Kidney (tissue), 14 donors: Measurements from ENCODE around the gene MAP3K13. TPM values are rescaled to one million over a fixed set of nuclear protein-coding genes. Genes with fewer than 3 reads are reported as not detected.

Source experiments
- DNase-seq, 5 donors: peaks; one replicate each; pipeline ENCODE4 v3.0.0-alpha.2; 2013 to 2020
- FAIRE-seq: peaks from 2 replicates; lab custom pipeline; 2012; peaks lifted over from hg19 to GRCh38; lab: Jason Lieb, UNC
- H3K27ac ChIP-seq, 2 donors: one replicate each; pipeline ENCODE4 v1.7.0; 2013; ENCODE audit warnings: low read depth in 2 of 2, low read length in 2 of 2, inconsistent platforms in 1 of 2
- H3K27me3 ChIP-seq: one replicate; pipeline ENCODE4 v1.7.1; 2013; ENCODE audit warnings: low read length, inconsistent platforms; ENCODE audit not compliant: control insufficient read depth, insufficient read depth
- H3K36me3 ChIP-seq, 3 donors: one replicate each; pipeline versions ENCODE4 v1.7.0 to v1.7.1; 2013; ENCODE audit warnings: low read length in 3 of 3, control low read depth in 1 of 3, inconsistent platforms in 1 of 3; ENCODE audit not compliant: insufficient read depth in 3 of 3, control insufficient read depth in 2 of 3
- H3K4me1 ChIP-seq, 3 donors: one replicate each; pipeline versions ENCODE4 v1.7.0 to v1.7.1; 2013; ENCODE audit warnings: low read length in 3 of 3, inconsistent platforms in 1 of 3, low read depth in 1 of 3; ENCODE audit not compliant: control insufficient read depth in 2 of 3, insufficient read depth in 2 of 3
- H3K4me3 ChIP-seq, 3 donors: one replicate each; pipeline versions ENCODE4 v1.7.0 to v1.8.1; 2013; ENCODE audit warnings: low read length in 3 of 3, control low read depth in 1 of 3, inconsistent platforms in 1 of 3
- H3K9ac ChIP-seq, 3 donors: one replicate each; pipeline versions ENCODE4 v1.7.0 to v1.7.1; 2013; ENCODE audit warnings: low read length in 3 of 3, control low read depth in 1 of 3, inconsistent platforms in 1 of 3
- H3K9me3 ChIP-seq, 3 donors: one replicate each; pipeline versions ENCODE4 v1.7.0 to v1.7.1; 2013; ENCODE audit warnings: low read length in 3 of 3, control low read depth in 1 of 3, inconsistent platforms in 1 of 3; ENCODE audit not compliant: control insufficient read depth in 2 of 3, insufficient read depth in 1 of 3
- intact Hi-C: fragments of 100-400 bp; cut with DNase I; formaldehyde crosslinking; loops from one replicate; pipeline ENCODE4 v1.11.1; 2022
- polyA plus RNA-seq: library from polyadenylated mRNA; stranded (reverse); fragments of 350-450 nt; fragmentation: Illumina TruSeq; extraction: RNeasy Lipid Tissue Mini Kit (QIAGEN cat#74804); gene quantifications from one replicate; pipeline ENCODE4 v1.2.3, GENCODE V29; 2014; ENCODE audit warnings: low read depth, low replicate concordance; ENCODE audit not compliant: insufficient read depth
- total RNA-seq: library from RNA; stranded (reverse); fragmentation: NEBNext Ultra II Directional; extraction: Animal tissue kit (Norgen Biotek cat#: 25700); gene quantifications from one replicate; pipeline ENCODE4 v1.2.1, GENCODE V29; 2021
- TF ChIP-seq, protein P1 (sequence below): IDR thresholded peaks from 3 replicates; pipeline ENCODE4 v1.5.1; 2012; ENCODE audit warnings: mild to moderate bottlenecking, moderate library complexity, borderline replicate concordance; ENCODE audit not compliant: insufficient read depth; ENCODE audit errors: extremely low read depth
- donor health status: control.
- donor health status: control.
- donor health status: control.
- donor health status: control.
- donor health status: control.
- donor health status: DM: yes; HTN: yes; CAD: no.
- donor health status: Normal renal cell carcinoma (clear cell type).

Gene MAP3K13
- total and polyA plus RNA-seq, 2 donors from 2014 or later: 33.0 to 44.1 TPM

DNA sequence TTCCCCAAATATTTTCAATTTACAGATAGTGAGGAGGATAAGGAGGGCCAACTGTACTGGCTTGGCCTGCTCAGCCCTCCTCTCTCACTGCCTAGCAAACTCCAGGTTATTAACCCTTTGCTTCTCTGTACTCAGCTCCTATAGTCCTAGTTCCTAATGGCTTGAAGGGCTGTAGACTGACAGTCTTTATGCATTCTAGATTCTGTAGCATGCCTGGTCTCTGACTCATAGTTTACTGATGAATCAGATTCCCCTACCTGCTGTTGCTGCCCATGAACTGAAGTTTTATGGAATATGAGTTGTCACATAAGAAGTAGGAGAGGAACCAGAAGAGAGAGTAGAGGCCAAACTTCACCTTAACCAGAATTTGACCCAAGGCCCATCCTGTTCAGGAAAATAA lies 27.1 kb upstream of the MAP3K13 start:
- Histone ChIP-seq H3K9me3 (no peaks in the 10 kb centered on the region), H3K4me1 (peaks cover 2 to 23% (median 2%) of the 10 kb centered on the region in 3 donors), H3K27me3 (no peaks in the 10 kb centered on the region), H3K9ac (no peak overlapping the region), H3K4me3 (no peak overlapping the region), H3K36me3 (no peaks in the 10 kb centered on the region), H3K27ac (no peak overlapping the region)
- no peak for DNase-seq
- TF ChIP-seq, protein P1, sequence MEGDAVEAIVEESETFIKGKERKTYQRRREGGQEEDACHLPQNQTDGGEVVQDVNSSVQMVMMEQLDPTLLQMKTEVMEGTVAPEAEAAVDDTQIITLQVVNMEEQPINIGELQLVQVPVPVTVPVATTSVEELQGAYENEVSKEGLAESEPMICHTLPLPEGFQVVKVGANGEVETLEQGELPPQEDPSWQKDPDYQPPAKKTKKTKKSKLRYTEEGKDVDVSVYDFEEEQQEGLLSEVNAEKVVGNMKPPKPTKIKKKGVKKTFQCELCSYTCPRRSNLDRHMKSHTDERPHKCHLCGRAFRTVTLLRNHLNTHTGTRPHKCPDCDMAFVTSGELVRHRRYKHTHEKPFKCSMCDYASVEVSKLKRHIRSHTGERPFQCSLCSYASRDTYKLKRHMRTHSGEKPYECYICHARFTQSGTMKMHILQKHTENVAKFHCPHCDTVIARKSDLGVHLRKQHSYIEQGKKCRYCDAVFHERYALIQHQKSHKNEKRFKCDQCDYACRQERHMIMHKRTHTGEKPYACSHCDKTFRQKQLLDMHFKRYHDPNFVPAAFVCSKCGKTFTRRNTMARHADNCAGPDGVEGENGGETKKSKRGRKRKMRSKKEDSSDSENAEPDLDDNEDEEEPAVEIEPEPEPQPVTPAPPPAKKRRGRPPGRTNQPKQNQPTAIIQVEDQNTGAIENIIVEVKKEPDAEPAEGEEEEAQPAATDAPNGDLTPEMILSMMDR: no peak
- intact Hi-C loops: no loop called here
- FAIRE-seq: no peak

DNA sequence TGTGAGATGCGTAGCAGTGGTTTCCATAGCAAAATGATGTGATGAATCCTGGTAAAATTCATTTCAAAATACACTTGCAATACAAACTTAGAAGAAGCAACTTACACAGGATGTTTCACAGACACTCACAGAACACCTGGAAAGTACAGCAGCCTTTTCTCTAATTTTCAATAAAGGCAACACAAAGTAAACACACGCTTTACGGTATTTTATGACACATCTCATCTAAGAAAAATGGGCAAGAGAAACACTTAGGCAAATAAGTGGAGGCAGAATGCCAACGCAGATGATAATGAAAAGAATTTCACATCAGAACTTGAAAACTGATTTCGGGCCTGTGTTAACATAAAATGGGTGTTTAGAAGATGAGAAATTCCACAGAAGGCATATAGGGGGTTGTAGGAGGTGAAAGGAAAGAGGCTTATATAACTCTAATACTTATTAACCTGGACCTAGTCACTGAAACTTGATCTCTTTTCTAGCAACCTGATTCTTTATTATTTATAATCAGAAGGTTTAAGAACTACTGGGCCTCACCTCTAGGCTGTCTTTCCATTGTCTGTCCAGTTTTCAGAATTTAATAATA lies 25.6 kb upstream of the MAP3K13 start:
- Histone ChIP-seq H3K4me1 (peaks cover 0 to 29% (median 2%) of the 10 kb centered on the region in 3 donors), H3K4me3 (peak overlapping the region in 1 of 3 donors; percentile 6), H3K9ac (no peak overlapping the region), H3K9me3 (no peaks in the 10 kb centered on the region), H3K36me3 (no peaks in the 10 kb centered on the region), H3K27me3 (no peaks in the 10 kb centered on the region), H3K27ac (peak overlapping the region; percentile 68 to 71)
- DNase-seq: peak in 2 of 5 donors; percentile 45 to 57
- TF ChIP-seq, protein P1: no peak
- FAIRE-seq: no peak
- intact Hi-C loops: no loop called here

DNA sequence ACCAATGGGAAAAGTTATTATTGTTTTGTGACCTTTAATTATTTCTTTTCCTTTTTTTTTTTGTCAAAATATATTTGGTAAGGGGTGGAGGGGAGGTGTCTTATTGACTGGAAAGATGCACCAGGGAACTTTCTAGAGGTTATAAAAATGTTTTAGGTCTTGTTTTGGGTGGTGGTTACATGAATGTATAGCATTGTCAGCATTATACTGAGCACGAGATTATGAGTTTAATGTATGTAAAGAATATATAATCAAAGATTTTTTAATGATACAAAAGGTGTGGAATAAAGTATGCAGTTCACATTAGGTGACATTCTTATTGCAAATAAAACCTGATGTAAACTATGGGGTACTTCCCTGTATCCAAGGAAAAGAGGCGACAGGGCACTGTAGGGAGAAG lies 23.0 kb upstream of the MAP3K13 start:
- FAIRE-seq (no peak), DNase-seq (no peak)
- Histone ChIP-seq H3K9me3 (no peaks in the 10 kb centered on the region), H3K36me3 (no peaks in the 10 kb centered on the region), H3K4me3 (no peak overlapping the region), H3K27me3 (no peaks in the 10 kb centered on the region), H3K4me1 (peaks cover 0 to 29% (median 2%) of the 10 kb centered on the region in 3 donors), H3K27ac (no peak overlapping the region), H3K9ac (no peak overlapping the region)
- TF ChIP-seq, protein P1: no peak
- intact Hi-C loops: no loop called here
